ENCODE results near the gene ZP1. TPM values are rescaled to one million over a fixed set of nuclear protein-coding genes. Genes with fewer than 3 reads are reported as not detected.

The ZP1 gene
- total and polyA plus RNA-seq, 2 of the 13 experiments (the other 11 are each of a cell fraction or from before 2014, with no cell fraction given): 0.16 TPM; not detected in 1

DNA sequence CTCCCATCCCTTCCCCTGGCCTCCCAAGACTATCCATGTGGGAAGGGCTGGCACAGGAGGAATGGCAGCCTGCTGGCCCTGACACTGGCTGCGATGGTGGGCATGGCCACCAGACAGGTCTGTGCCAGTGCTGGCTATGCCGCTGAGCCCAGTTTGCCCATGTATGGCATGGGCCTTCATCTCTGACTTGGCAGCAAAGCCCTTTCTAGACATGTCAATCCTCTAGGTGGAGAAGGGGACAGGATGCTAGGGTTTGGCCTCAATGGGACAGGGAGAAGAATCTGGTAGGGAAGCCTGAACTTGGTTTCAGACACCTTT is 8.8 kb downstream of the ZP1 start:
- BruUV-seq (replicated peaks): no TSS peak
- ChIA-PET CTCF (ENCODE audit: low intra/inter-chr PET ratio, low total read pairs) (no interaction called here), POLR2A (no interaction called here)
- in situ Hi-C loops (cut with HindIII; ENCODE audit: extremely low pct_ligation_motif_present, low pct_unique_long_range_greater_than_20kb) (no loop called here), intact Hi-C loops (cut with micrococcal nuclease; ENCODE audit: unreplicated experiment) (no loop called here)
- FAIRE-seq (no peak), ATAC-seq (no peak), DNase-seq (ENCODE audit: low spot score) (no peak)
- H3K4me1 ChIP-seq (ENCODE audit: insufficient read depth, low read length): peaks cover 47% of the 10 kb centered on the region
- no peak overlapping the region for H3K4me3 ChIP-seq (replicated peaks in 1 of 3; ENCODE audit: insufficient read depth in 1 of 3, low read depth in 2 of 3, low read length in 3 of 3)
- no peak overlapping the region for H3K27ac ChIP-seq (ENCODE audit: extremely low read length, insufficient read depth, low read length)
- no peak overlapping the region for H3K4me2 ChIP-seq (ENCODE audit: low read depth, low read length)
- TF ChIP-seq SOX6 (IDR thresholded peaks at IDR 0.05): no peak
- no peak for TF ChIP-seq SOX6 (CRISPR knock-in tag; IDR thresholded peaks at IDR 0.05)
- TF ChIP-seq SP140L (CRISPR knock-in tag; IDR thresholded peaks at IDR 0.05; ENCODE audit: borderline replicate concordance): no peak
- TF ChIP-seq JARID2 (CRISPR knock-in tag; IDR thresholded peaks at IDR 0.05; ENCODE audit: insufficient replicate concordance): no peak
- TF ChIP-seq FOXO1 (CRISPR knock-in tag; IDR thresholded peaks at IDR 0.05): no peak
- no peak for TF ChIP-seq ZNF790 (CRISPR knock-in tag; IDR thresholded peaks at IDR 0.05; ENCODE audit: borderline replicate concordance)
- TF ChIP-seq ZSCAN12 (CRISPR knock-in tag; IDR thresholded peaks at IDR 0.05): no peak
- TF ChIP-seq, protein P1, sequence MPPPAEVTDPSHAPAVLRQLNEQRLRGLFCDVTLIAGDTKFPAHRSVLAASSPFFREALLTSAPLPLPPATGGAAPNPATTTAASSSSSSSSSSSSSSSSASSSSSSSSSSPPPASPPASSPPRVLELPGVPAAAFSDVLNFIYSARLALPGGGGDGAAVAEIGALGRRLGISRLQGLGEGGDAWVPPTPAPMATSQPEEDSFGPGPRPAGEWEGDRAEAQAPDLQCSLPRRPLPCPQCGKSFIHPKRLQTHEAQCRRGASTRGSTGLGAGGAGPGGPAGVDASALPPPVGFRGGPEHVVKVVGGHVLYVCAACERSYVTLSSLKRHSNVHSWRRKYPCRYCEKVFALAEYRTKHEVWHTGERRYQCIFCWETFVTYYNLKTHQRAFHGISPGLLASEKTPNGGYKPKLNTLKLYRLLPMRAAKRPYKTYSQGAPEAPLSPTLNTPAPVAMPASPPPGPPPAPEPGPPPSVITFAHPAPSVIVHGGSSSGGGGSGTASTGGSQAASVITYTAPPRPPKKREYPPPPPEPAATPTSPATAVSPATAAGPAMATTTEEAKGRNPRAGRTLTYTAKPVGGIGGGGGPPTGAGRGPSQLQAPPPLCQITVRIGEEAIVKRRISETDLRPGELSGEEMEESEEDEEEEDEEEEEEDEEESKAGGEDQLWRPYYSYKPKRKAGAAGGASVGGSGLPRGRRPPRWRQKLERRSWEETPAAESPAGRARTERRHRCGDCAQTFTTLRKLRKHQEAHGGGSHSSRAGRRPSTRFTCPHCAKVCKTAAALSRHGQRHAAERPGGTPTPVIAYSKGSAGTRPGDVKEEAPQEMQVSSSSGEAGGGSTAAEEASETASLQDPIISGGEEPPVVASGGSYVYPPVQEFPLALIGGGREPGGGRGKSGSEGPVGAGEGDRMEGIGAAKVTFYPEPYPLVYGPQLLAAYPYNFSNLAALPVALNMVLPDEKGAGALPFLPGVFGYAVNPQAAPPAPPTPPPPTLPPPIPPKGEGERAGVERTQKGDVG (CRISPR knock-in tag; IDR thresholded peaks at IDR 0.05; ENCODE audit: borderline replicate concordance): no peak
- no peak for TF ChIP-seq SRY (CRISPR knock-in tag; IDR thresholded peaks at IDR 0.05)
- no peak for TF ChIP-seq ZSCAN21 (CRISPR knock-in tag; IDR thresholded peaks at IDR 0.05; ENCODE audit: borderline replicate concordance)
- no peak for TF ChIP-seq SOX5 (CRISPR knock-in tag; IDR thresholded peaks at IDR 0.05; ENCODE audit: borderline replicate concordance)
- H3K9me3 ChIP-seq (ENCODE audit: low read length): no peaks in the 10 kb centered on the region
- H3K9ac ChIP-seq (ENCODE audit: insufficient read depth, low read depth, low read length): no peak overlapping the region
- no CpG with 5 or more reads among the region's 2 CpGs for WGBS (ENCODE audit: low lambda C conversion rate)
- H3K36me3 ChIP-seq (replicated peaks in 1 of 2; ENCODE audit: control insufficient read depth in 1 of 2, insufficient read depth in 2 of 2, low read length in 2 of 2): peaks cover 0 to 1% of the 10 kb centered on the region in 2 experiments; a peak in 1 of 5 replicates
- 0 out of 2 replicates have a peak, but pooled peaks cover 3% of the 10 kb centered on the region for H4K20me1 ChIP-seq (ENCODE audit: insufficient read depth, low read length)
- H2AFZ ChIP-seq (ENCODE audit: low read length): no peak overlapping the region
- H3K79me2 ChIP-seq (ENCODE audit: insufficient read depth, low read length): no peaks in the 10 kb centered on the region
- no peaks in the 10 kb centered on the region for H3K27me3 ChIP-seq (ENCODE audit: control insufficient read depth in 1 of 2, insufficient read depth in 2 of 2, low read length in 2 of 2)
